Left lung (tissue), 10 donors: ENCODE results near the gene WBP11. TPM values are rescaled to one million over a fixed set of nuclear protein-coding genes. Genes with fewer than 3 reads are reported as not detected.

ENCODE experiments used
- ATAC-seq: fragments of 200-7000 bp; cut with Tn5 transposase; one replicate; pipeline ENCODE4 v1.9.1; 2020; ENCODE audit warnings: moderate library complexity
- DNase-seq, 4 donors: peaks; one replicate each; pipeline ENCODE4 v3.0.0-alpha.2; 2013 to 2020
- H3K27ac ChIP-seq, 2 donors: fragments of 200-600 bp; sonication (generic) in 1 of 2; one replicate each; pipeline versions ENCODE4 v1.5.0 to v1.8.0; 2020 to 2021
- H3K27me3 ChIP-seq, 2 donors: fragments of 200-600 bp; sonication (generic) in 1 of 2; one replicate each; pipeline versions ENCODE4 v1.5.0 to v1.8.0; 2020 to 2021
- H3K36me3 ChIP-seq, 2 donors: fragments of 200-600 bp; sonication (generic) in 1 of 2; one replicate each; pipeline versions ENCODE4 v1.5.0 to v1.8.0; 2020 to 2021
- H3K4me1 ChIP-seq, 2 donors: fragments of 200-600 bp; one replicate each; pipeline ENCODE4 v1.8.0; 2021
- H3K4me3 ChIP-seq, 2 donors: fragments of 200-600 bp; sonication (generic) in 1 of 2; one replicate each; pipeline versions ENCODE4 v1.5.0 to v1.8.0; 2020 to 2021; ENCODE audit warnings: mild to moderate bottlenecking in 1 of 2
- H3K9me3 ChIP-seq, 2 donors: fragments of 200-600 bp; sonication (generic) in 1 of 2; one replicate each; pipeline versions ENCODE4 v1.5.0 to v1.8.0; 2020 to 2021
- CTCF ChIP-seq, 2 donors: fragments of 200-600 bp; sonication (generic) in 1 of 2; IDR thresholded peaks; one replicate each; pipeline versions ENCODE4 v1.5.0 to v1.8.0; 2021; ENCODE audit warnings: antibody characterized with exemption in 2 of 2
- intact Hi-C, 2 donors: fragments of 100-400 bp; cut with DNase I; formaldehyde crosslinking; loops; one replicate each; pipeline versions ENCODE4 v1.11.2 to v1.14.2; 2022
- polyA plus RNA-seq, 6 donors: library from polyadenylated mRNA; unstranded; fragments of 120-200 nt; gene quantifications; one replicate each; pipeline ENCODE4 v1.2.1, GENCODE V29; 2013; ENCODE audit not compliant: insufficient read length in 6 of 6
- total RNA-seq, 2 donors: library from RNA; stranded (reverse); fragmentation: NEBNext Ultra II Directional; extraction: Animal tissue kit (Norgen Biotek cat#: 25700); gene quantifications; one replicate each; pipeline ENCODE4 v1.2.1, GENCODE V29; 2021
- donor health status: DM: no; HTN: yes; CAD: no.
- donor health status: DM: no; HTN: no; CAD: no.

The WBP11 gene
- total and polyA plus RNA-seq, 8 donors = 38.6 to 105 (median 92.6) TPM

GRCh38 chr12:14770496-14771461, 32.5 kb downstream of the WBP11 start:
- Histone ChIP-seq H3K27me3 (peaks cover 0 to 19% of the 10 kb centered on the region in 2 donors), H3K9me3 (no peaks in the 10 kb centered on the region), H3K4me1 (peaks cover 0 to 17% of the 10 kb centered on the region in 2 donors), H3K27ac (peak overlapping the region; percentile 95), H3K4me3 (peak overlapping the region; percentile 66 to 79), H3K36me3 (no peaks in the 10 kb centered on the region)
- intact Hi-C loops = no loop called here
- peak; percentile 69 for ATAC-seq
- TF ChIP-seq CTCF (IDR thresholded peaks at IDR 0.05) = no peak
- DNase-seq = peak; percentile 87 to 95 (median 94)

- Histone ChIP-seq H3K27ac (peak overlapping the region; percentile 95), H3K4me3 (peak overlapping the region; percentile 66 to 79), H3K4me1 (peaks cover 0 to 13% of the 10 kb centered on the region in 2 donors), H3K9me3 (no peaks in the 10 kb centered on the region), H3K36me3 (no peaks in the 10 kb centered on the region), H3K27me3 (peaks cover 0 to 19% of the 10 kb centered on the region in 2 donors)
- intact Hi-C loops = no loop called here
- TF ChIP-seq CTCF (IDR thresholded peaks at IDR 0.05) = peak; percentile 73 to 83
- ATAC-seq (peak; percentile 70), DNase-seq (peak; percentile 77 to 94 (median 86))
These were observed 33.2 kb downstream of the WBP11 start for GRCh38 chr12:14769969-14770495.

GRCh38 chr12:14769466-14769968, 33.8 kb downstream of the WBP11 start:
- intact Hi-C loops = no loop called here
- peak; percentile 43 to 70 (median 52) for DNase-seq
- no peak for TF ChIP-seq CTCF (IDR thresholded peaks at IDR 0.05)
- Histone ChIP-seq H3K4me3 (peak overlapping the region; percentile 66 to 79), H3K36me3 (no peaks in the 10 kb centered on the region), H3K27ac (peak overlapping the region; percentile 95), H3K9me3 (no peaks in the 10 kb centered on the region), H3K4me1 (peaks cover 0 to 13% of the 10 kb centered on the region in 2 donors), H3K27me3 (peaks cover 0 to 15% of the 10 kb centered on the region in 2 donors)
- ATAC-seq = peak; percentile 4

GRCh38 chr12:14768823-14769405, 34.4 kb downstream of the WBP11 start:
- intact Hi-C loops = no loop called here
- Histone ChIP-seq H3K27me3 (peaks cover 0 to 14% of the 10 kb centered on the region in 2 donors), H3K4me3 (peak overlapping the region; percentile 66 to 79), H3K4me1 (peaks cover 0 to 13% of the 10 kb centered on the region in 2 donors), H3K9me3 (no peaks in the 10 kb centered on the region), H3K27ac (peak overlapping the region; percentile 95), H3K36me3 (no peaks in the 10 kb centered on the region)
- peak; percentile 9 for ATAC-seq
- no peak for TF ChIP-seq CTCF (IDR thresholded peaks at IDR 0.05)
- DNase-seq = peak in 3 of 4 donors; percentile 37 to 46 (median 42)
